Liver (tissue), 9 donors: ENCODE data around the gene YARS2. TPM values are rescaled to one million over a fixed set of nuclear protein-coding genes. Genes with fewer than 3 reads are reported as not detected.

ENCODE experiments used
- DNase-seq: peaks from one replicate; pipeline ENCODE4 v3.0.0-alpha.2; 2017; ENCODE audit warnings: low spot score
- H3K27ac ChIP-seq, 2 donors: one replicate each; pipeline ENCODE4 v1.7.0; 2013; ENCODE audit warnings: inconsistent platforms in 2 of 2, low read length in 2 of 2, control low read depth in 1 of 2, low read depth in 1 of 2, mild to moderate bottlenecking in 1 of 2
- H3K27me3 ChIP-seq, 4 donors: one replicate each; pipeline versions ENCODE4 v1.6.1 to v1.7.0; 2013; ENCODE audit warnings: low read length in 3 of 4, inconsistent platforms in 1 of 4, mild to moderate bottlenecking in 1 of 4, moderate library complexity in 1 of 4; ENCODE audit not compliant: control insufficient read depth in 4 of 4, insufficient read depth in 4 of 4
- H3K36me3 ChIP-seq, 4 donors: one replicate each; pipeline versions ENCODE4 v1.6.1 to v1.7.0; 2013; ENCODE audit warnings: low read length in 3 of 4, mild to moderate bottlenecking in 3 of 4, low read depth in 1 of 4, moderate library complexity in 1 of 4; ENCODE audit not compliant: control insufficient read depth in 4 of 4, insufficient read depth in 3 of 4
- H3K4me1 ChIP-seq, 4 donors: one replicate each; pipeline versions ENCODE4 v1.6.1 to v1.7.0; 2013; ENCODE audit warnings: low read length in 3 of 4, mild to moderate bottlenecking in 3 of 4, moderate library complexity in 1 of 4; ENCODE audit not compliant: control insufficient read depth in 4 of 4, insufficient read depth in 4 of 4
- H3K4me3 ChIP-seq, 3 donors: one replicate each; pipeline versions ENCODE4 v1.6.1 to v1.7.0; 2013; ENCODE audit warnings: low read length in 3 of 3, control low read depth in 1 of 3, low read depth in 1 of 3, mild to moderate bottlenecking in 1 of 3
- H3K9ac ChIP-seq, 2 donors: one replicate each; pipeline ENCODE4 v1.7.0; 2013; ENCODE audit warnings: low read length in 2 of 2, mild to moderate bottlenecking in 2 of 2, moderate library complexity in 2 of 2, control low read depth in 1 of 2, low read depth in 1 of 2
- H3K9me3 ChIP-seq, 4 donors: one replicate each; pipeline versions ENCODE4 v1.6.1 to v1.7.0; 2013; ENCODE audit warnings: low read length in 3 of 4; ENCODE audit not compliant: control insufficient read depth in 4 of 4
- ATF3 ChIP-seq: IDR thresholded peaks from 2 replicates; pipeline ENCODE4 v1.6.1; 2016; ENCODE audit warnings: antibody characterized with exemption
- CTCF ChIP-seq: fragments of 150-350 bp; IDR thresholded peaks from 2 replicates; pipeline ENCODE4 v1.5.1; 2017; ENCODE audit warnings: improper control_type of control experiment, low read depth, low read length; ENCODE audit not compliant: missing input control
- EGR1 ChIP-seq, 2 donors: IDR thresholded peaks; 2 replicates each; pipeline ENCODE4 v1.6.1; 2016 to 2018; ENCODE audit warnings: antibody characterized with exemption in 2 of 2, low read depth in 2 of 2
- FOXA1 ChIP-seq: IDR thresholded peaks from 2 replicates; pipeline ENCODE4 v1.6.1; 2016; ENCODE audit warnings: antibody characterized with exemption
- FOXA2 ChIP-seq: IDR thresholded peaks from 2 replicates; pipeline ENCODE4 v1.6.1; 2016; ENCODE audit warnings: antibody characterized with exemption
- GABPA ChIP-seq, 2 donors: IDR thresholded peaks in 1 of 2; conservative IDR thresholded peaks in 1 of 2; 2 replicates each; pipeline ENCODE4 v1.6.1; 2016; ENCODE audit warnings: antibody characterized with exemption in 2 of 2, mild to moderate bottlenecking in 1 of 2, moderate library complexity in 1 of 2
- HNF4A ChIP-seq, 2 donors: conservative IDR thresholded peaks; 2 replicates each; pipeline ENCODE4 v1.6.1; 2016; ENCODE audit warnings: antibody characterized with exemption in 2 of 2, mild to moderate bottlenecking in 2 of 2
- HNF4G ChIP-seq: IDR thresholded peaks from 2 replicates; pipeline ENCODE4 v1.6.1; 2016; ENCODE audit warnings: antibody characterized with exemption
- NR2F2 ChIP-seq: IDR thresholded peaks from 2 replicates; pipeline ENCODE4 v1.6.1; 2016; ENCODE audit warnings: antibody characterized with exemption
- SP1 ChIP-seq: IDR thresholded peaks from 2 replicates; pipeline ENCODE4 v1.6.1; 2018; ENCODE audit warnings: antibody characterized with exemption, mild to moderate bottlenecking
- YY1 ChIP-seq: IDR thresholded peaks from 2 replicates; pipeline ENCODE4 v1.6.1; 2016; ENCODE audit warnings: antibody characterized with exemption, mild to moderate bottlenecking
- WGBS: extraction: QIAGEN DNeasy Blood & Tissue Kit; methylation state at CpG from one replicate; pipeline ENCODE4 v1.1.7; 2013; 5-methylcytosine and 5-hydroxymethylcytosine counted together
- polyA plus RNA-seq, 2 donors: library from polyadenylated mRNA; stranded (reverse) in 1 of 2; unstranded in 1 of 2; fragments of 200-250 nt in 1 of 2; fragments of >200 nt in 1 of 2; fragmentation: Nextera tagmentation in 1 of 2; extraction: Ambion mirVana in 1 of 2; gene quantifications; one replicate each; pipeline versions ENCODE4 v1.2.1 to v1.2.3, GENCODE V29; 2013 to 2015
- total RNA-seq, 2 donors: library from RNA; depleted of rRNA; stranded (reverse); fragments of >200 nt; gene quantifications; one replicate each; pipeline ENCODE4 v1.2.3, GENCODE V29; 2014
- TF ChIP-seq, protein P1 (sequence below): IDR thresholded peaks from 2 replicates; pipeline ENCODE4 v1.6.1; 2016; ENCODE audit warnings: antibody characterized with exemption
- TF ChIP-seq, protein P2 (sequence below): IDR thresholded peaks from 2 replicates; pipeline ENCODE4 v1.6.1; 2016; ENCODE audit warnings: antibody characterized with exemption
- TF ChIP-seq, protein P3 (sequence below): IDR thresholded peaks from 2 replicates; pipeline ENCODE4 v1.6.1; 2016; ENCODE audit warnings: antibody characterized with exemption, mild to moderate bottlenecking
- donor health status: healthy.
- donor health status: healthy.
- donor health status: healthy.
- donor health status: healthy.
- donor health status: healthy.

YARS2 gene
- total and polyA plus RNA-seq, 4 donors, result 7.4 to 16.4 (median 10.4) TPM

GRCh38 chr12:32706335-32707024 is 49.2 kb downstream of the YARS2 start:
- Histone ChIP-seq H3K9me3 (no peaks in the 10 kb centered on the region), H3K9ac (no peak overlapping the region), H3K4me3 (no peak overlapping the region), H3K4me1 (no peaks in the 10 kb centered on the region), H3K36me3 (peaks cover 1 to 15% (median 5%) of the 10 kb centered on the region in 4 donors), H3K27ac (no peak overlapping the region), H3K27me3 (no peaks in the 10 kb centered on the region)
- TF ChIP-seq CTCF, result no peak
- no peak for TF ChIP-seq EGR1 (IDR thresholded peaks at IDR 0.05; ENCODE audit: low read depth in 2 of 2)
- TF ChIP-seq, protein P1, sequence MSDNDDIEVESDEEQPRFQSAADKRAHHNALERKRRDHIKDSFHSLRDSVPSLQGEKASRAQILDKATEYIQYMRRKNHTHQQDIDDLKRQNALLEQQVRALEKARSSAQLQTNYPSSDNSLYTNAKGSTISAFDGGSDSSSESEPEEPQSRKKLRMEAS, result no peak
- TF ChIP-seq SP1, result no peak
- TF ChIP-seq NR2F2, result no peak
- TF ChIP-seq GABPA (IDR thresholded peaks at IDR 0.05 in 1 of 2, conservative IDR thresholded peaks at IDR 0.05 in 1 of 2), result no peak
- TF ChIP-seq, protein P2, sequence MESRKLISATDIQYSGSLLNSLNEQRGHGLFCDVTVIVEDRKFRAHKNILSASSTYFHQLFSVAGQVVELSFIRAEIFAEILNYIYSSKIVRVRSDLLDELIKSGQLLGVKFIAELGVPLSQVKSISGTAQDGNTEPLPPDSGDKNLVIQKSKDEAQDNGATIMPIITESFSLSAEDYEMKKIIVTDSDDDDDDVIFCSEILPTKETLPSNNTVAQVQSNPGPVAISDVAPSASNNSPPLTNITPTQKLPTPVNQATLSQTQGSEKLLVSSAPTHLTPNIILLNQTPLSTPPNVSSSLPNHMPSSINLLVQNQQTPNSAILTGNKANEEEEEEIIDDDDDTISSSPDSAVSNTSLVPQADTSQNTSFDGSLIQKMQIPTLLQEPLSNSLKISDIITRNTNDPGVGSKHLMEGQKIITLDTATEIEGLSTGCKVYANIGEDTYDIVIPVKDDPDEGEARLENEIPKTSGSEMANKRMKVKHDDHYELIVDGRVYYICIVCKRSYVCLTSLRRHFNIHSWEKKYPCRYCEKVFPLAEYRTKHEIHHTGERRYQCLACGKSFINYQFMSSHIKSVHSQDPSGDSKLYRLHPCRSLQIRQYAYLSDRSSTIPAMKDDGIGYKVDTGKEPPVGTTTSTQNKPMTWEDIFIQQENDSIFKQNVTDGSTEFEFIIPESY, result no peak
- no peak for TF ChIP-seq HNF4A (conservative IDR thresholded peaks at IDR 0.05)
- no peak for DNase-seq
- 97% methylated on average over 2 of the region's 2 CpGs for WGBS

GRCh38 chr12:32705783-32706182 is 49.9 kb downstream of the YARS2 start:
- Histone ChIP-seq H3K9ac (no peak overlapping the region), H3K4me1 (no peaks in the 10 kb centered on the region), H3K27ac (no peak overlapping the region), H3K27me3 (no peaks in the 10 kb centered on the region), H3K36me3 (peaks cover 0 to 8% (median 2%) of the 10 kb centered on the region in 4 donors), H3K9me3 (no peaks in the 10 kb centered on the region), H3K4me3 (no peak overlapping the region)
- no peak for DNase-seq
- no peak for TF ChIP-seq YY1
- TF ChIP-seq FOXA1, result no peak
- TF ChIP-seq, protein P2, result no peak
- TF ChIP-seq ATF3, result no peak
- TF ChIP-seq HNF4A (conservative IDR thresholded peaks at IDR 0.05), result no peak
- no peak for TF ChIP-seq EGR1 (IDR thresholded peaks at IDR 0.05; ENCODE audit: low read depth in 2 of 2)
- TF ChIP-seq HNF4G, result no peak
- no peak for TF ChIP-seq NR2F2
- TF ChIP-seq, protein P1, result no peak
- no peak for TF ChIP-seq FOXA2
- TF ChIP-seq SP1, result no peak
- TF ChIP-seq, protein P3, sequence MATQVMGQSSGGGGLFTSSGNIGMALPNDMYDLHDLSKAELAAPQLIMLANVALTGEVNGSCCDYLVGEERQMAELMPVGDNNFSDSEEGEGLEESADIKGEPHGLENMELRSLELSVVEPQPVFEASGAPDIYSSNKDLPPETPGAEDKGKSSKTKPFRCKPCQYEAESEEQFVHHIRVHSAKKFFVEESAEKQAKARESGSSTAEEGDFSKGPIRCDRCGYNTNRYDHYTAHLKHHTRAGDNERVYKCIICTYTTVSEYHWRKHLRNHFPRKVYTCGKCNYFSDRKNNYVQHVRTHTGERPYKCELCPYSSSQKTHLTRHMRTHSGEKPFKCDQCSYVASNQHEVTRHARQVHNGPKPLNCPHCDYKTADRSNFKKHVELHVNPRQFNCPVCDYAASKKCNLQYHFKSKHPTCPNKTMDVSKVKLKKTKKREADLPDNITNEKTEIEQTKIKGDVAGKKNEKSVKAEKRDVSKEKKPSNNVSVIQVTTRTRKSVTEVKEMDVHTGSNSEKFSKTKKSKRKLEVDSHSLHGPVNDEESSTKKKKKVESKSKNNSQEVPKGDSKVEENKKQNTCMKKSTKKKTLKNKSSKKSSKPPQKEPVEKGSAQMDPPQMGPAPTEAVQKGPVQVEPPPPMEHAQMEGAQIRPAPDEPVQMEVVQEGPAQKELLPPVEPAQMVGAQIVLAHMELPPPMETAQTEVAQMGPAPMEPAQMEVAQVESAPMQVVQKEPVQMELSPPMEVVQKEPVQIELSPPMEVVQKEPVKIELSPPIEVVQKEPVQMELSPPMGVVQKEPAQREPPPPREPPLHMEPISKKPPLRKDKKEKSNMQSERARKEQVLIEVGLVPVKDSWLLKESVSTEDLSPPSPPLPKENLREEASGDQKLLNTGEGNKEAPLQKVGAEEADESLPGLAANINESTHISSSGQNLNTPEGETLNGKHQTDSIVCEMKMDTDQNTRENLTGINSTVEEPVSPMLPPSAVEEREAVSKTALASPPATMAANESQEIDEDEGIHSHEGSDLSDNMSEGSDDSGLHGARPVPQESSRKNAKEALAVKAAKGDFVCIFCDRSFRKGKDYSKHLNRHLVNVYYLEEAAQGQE, result no peak
- no peak for TF ChIP-seq CTCF
